ENCODE results near the gene ATRAID. TPM values are rescaled to one million over a fixed set of nuclear protein-coding genes. Genes with fewer than 3 reads are reported as not detected.

ATRAID gene
- total RNA-seq, 3 donors from 2014 or later, result 82.0 to 88.8 (median 85.2) TPM

- Histone ChIP-seq H3K4me1 (ENCODE audit: low read depth) (no peaks in the 10 kb centered on the region), H3K9me3 (no peaks in the 10 kb centered on the region), H3K4me3 (no peak overlapping the region), H3K36me3 (ENCODE audit: low read depth) (peaks cover 11% of the 10 kb centered on the region)
- DNase-seq, result peak in 1 of 3 donors; percentile 16
- intact Hi-C loops (cut with DNase I, micrococcal nuclease), result no loop called here
- ATAC-seq, result no peak
- TF ChIP-seq CTCF (IDR thresholded peaks at IDR 0.05), result no peak
Observed at GRCh38 chr2:27225526-27225925, 13.7 kb downstream of the ATRAID start.

GRCh38 chr2:27227501-27227900 lies 15.7 kb downstream of the ATRAID start:
- Histone ChIP-seq H3K9me3 (no peaks in the 10 kb centered on the region), H3K4me1 (ENCODE audit: low read depth) (no peaks in the 10 kb centered on the region), H3K36me3 (ENCODE audit: low read depth) (peaks cover 14% of the 10 kb centered on the region), H3K4me3 (no peak overlapping the region)
- DNase-seq, result no peak
- no peak for TF ChIP-seq CTCF (IDR thresholded peaks at IDR 0.05)
- intact Hi-C loops (cut with DNase I, micrococcal nuclease), result no loop called here
- no peak for ATAC-seq

DNA sequence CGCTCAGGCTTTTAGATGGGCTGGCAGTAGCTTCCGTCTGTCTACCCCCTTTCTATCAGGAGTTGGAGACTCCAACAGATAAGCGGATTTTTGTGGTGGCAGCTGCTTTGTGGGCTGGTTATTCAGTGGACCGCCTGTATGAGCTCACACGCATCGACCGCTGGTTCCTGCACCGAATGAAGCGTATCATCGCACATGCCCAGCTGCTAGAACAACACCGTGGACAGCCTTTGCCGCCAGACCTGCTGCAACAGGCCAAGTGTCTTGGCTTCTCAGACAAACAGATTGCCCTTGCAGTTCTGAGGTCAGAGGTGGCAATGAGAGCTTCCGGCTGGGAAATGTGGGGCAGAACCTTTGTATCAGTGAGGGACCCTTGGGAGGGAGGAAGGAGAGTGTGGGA lies 20.1 kb downstream of the ATRAID start:
- H3K4me3 ChIP-seq, result no peak overlapping the region
- H3K9me3 ChIP-seq, result no peaks in the 10 kb centered on the region
- ATAC-seq (no peak), DNase-seq (no peak)
- intact Hi-C loops (cut with DNase I, micrococcal nuclease), result no loop called here
- H3K36me3 ChIP-seq (ENCODE audit: low read depth), result peaks cover 21% of the 10 kb centered on the region
- no peaks in the 10 kb centered on the region for H3K4me1 ChIP-seq (ENCODE audit: low read depth)
- TF ChIP-seq CTCF (IDR thresholded peaks at IDR 0.05), result no peak

DNA sequence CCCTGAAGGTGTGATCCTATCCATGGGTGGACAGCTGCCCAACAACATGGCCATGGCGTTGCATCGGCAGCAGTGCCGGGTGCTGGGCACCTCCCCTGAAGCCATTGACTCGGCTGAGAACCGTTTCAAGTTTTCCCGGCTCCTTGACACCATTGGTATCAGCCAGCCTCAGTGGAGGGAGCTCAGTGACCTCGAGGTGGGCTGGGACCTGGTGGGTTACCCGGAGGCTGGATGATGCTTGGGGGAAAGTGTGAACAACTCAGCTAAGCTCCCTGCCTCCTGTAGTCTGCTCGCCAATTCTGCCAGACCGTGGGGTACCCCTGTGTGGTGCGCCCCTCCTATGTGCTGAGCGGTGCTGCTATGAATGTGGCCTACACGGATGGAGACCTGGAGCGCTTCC lies 21.5 kb downstream of the ATRAID start:
- intact Hi-C loops (cut with DNase I, micrococcal nuclease), result no loop called here
- ATAC-seq (no peak), DNase-seq (no peak)
- Histone ChIP-seq H3K4me1 (ENCODE audit: low read depth) (no peaks in the 10 kb centered on the region), H3K4me3 (no peak overlapping the region), H3K36me3 (ENCODE audit: low read depth) (peaks cover 25% of the 10 kb centered on the region), H3K9me3 (no peaks in the 10 kb centered on the region)
- no peak for TF ChIP-seq CTCF (IDR thresholded peaks at IDR 0.05)

DNA sequence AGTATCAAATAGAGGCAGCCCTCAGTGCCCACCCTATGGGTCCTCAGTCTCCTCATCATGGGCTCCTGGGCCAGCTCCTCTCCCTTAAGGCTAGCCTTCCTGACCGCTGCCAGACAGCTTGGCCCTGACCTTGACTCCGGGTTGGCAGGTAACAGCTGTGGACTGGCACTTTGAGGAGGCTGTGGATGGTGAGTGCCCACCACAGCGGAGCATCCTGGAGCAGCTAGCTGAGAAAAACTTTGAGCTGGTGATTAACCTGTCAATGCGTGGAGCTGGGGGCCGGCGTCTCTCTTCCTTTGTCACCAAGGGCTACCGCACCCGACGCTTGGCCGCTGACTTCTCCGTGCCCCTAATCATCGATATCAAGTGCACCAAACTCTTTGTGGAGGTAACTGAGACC lies 24.3 kb downstream of the ATRAID start:
- H3K9me3 ChIP-seq, result no peaks in the 10 kb centered on the region
- ATAC-seq (no peak), DNase-seq (no peak)
- no peak for TF ChIP-seq CTCF (IDR thresholded peaks at IDR 0.05)
- no peak overlapping the region for H3K4me3 ChIP-seq
- H3K4me1 ChIP-seq (ENCODE audit: low read depth), result no peaks in the 10 kb centered on the region
- intact Hi-C loops (cut with DNase I, micrococcal nuclease), result no loop called here
- peaks cover 16% of the 10 kb centered on the region for H3K36me3 ChIP-seq (ENCODE audit: low read depth)

DNA sequence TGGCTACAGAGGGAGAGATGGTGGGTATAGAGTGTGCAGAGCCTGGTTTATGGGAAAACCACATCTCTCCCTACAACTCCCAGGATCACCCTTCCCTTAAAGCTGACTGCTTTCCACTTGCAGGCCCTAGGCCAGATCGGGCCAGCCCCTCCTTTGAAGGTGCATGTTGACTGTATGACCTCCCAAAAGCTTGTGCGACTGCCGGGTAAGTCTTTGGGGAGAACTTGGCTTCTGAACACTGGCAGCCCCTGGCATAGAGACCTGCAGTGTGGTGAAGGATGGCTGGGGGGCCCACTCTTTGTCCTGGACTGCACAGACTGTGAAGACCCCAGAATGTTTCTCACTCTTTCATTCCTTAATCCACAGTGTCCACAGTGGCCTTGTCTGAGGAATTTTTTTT lies 24.8 kb downstream of the ATRAID start:
- no peaks in the 10 kb centered on the region for H3K9me3 ChIP-seq
- H3K4me1 ChIP-seq (ENCODE audit: low read depth), result no peaks in the 10 kb centered on the region
- no peak for ATAC-seq
- no peak overlapping the region for H3K4me3 ChIP-seq
- no peak for DNase-seq
- H3K36me3 ChIP-seq (ENCODE audit: low read depth), result peaks cover 16% of the 10 kb centered on the region
- intact Hi-C loops (cut with DNase I, micrococcal nuclease), result no loop called here
- no peak for TF ChIP-seq CTCF (IDR thresholded peaks at IDR 0.05)
